GM12864 (cell line): Measurements from ENCODE around the gene ST6GALNAC5.

Experiments used
- DNase-seq: peaks from one replicate; pipeline ENCODE4 v3.0.0-alpha.2; 2011; ENCODE audit warnings: low read depth
- H3K4me3 ChIP-seq: 2 replicates; pipeline ENCODE4 v1.5.1; 2011; ENCODE audit warnings: mild to moderate bottlenecking, low read depth, low read length, control low read depth
- CTCF ChIP-seq: IDR thresholded peaks from 2 replicates; pipeline ENCODE4 v1.5.1; 2011; ENCODE audit warnings: low read depth, mild to moderate bottlenecking, moderate library complexity, low read length, control low read depth, inconsistent platforms; ENCODE audit errors: missing control alignments

ST6GALNAC5 gene

GRCh38 chr1:77039111-77039510 lies 171.8 kb downstream of the ST6GALNAC5 start:
- no peak overlapping the region for H3K4me3 ChIP-seq
- DNase-seq, result no peak
- TF ChIP-seq CTCF, result no peak

DNA sequence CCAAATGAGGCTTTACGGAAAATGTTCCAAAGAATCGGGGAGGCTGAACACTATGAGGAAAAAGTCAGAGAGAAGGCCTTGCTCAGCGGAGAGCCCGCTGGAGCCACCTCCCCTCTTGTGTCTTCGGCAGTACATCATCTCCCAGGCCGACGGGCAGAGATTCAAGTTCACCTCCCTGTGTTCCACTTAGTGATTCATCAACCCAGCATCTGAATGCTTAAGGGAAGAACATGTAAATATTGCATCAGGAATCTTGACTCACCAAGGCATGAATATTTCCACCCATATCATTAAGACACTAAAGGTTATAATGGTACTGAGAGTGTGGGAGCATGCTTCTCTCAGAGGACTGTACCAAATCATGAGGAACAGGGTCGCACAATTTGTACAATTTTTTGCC lies 172.5 kb downstream of the ST6GALNAC5 start:
- H3K4me3 ChIP-seq, result no peak overlapping the region
- DNase-seq, result no peak
- TF ChIP-seq CTCF, result no peak

DNA sequence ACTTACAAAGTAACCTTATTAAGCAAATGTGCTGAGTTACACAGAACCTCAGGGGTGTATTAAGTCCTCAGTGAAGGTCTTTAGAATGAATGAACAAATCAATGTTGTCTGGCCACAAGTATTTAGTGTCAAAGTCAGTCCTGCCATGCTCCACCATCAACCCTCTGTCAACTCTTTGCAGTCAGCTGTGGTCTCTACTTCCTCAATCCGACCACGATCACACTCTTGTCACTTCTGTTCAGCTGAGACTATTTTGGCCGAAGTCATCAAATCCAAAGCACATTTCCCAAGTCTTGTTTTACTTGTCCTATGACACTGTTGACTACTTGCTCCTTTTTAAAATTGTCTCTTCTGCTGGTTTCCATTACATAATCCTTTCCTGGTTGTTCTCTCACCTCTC lies 173.5 kb downstream of the ST6GALNAC5 start:
- no peak for DNase-seq
- no peak overlapping the region for H3K4me3 ChIP-seq
- no peak for TF ChIP-seq CTCF

- no peak for DNase-seq
- no peak overlapping the region for H3K4me3 ChIP-seq
- no peak for TF ChIP-seq CTCF
Measured at GRCh38 chr1:77044133-77044849, 177.0 kb downstream of the ST6GALNAC5 start.

GRCh38 chr1:77047575-77047974 lies 180.3 kb downstream of the ST6GALNAC5 start:
- DNase-seq, result no peak
- TF ChIP-seq CTCF, result no peak
- H3K4me3 ChIP-seq, result no peak overlapping the region

- H3K4me3 ChIP-seq, result no peak overlapping the region
- no peak for TF ChIP-seq CTCF
- DNase-seq, result no peak
Measured at GRCh38 chr1:77047978-77048614, 180.8 kb downstream of the ST6GALNAC5 start.

GRCh38 chr1:77048615-77049005 lies 181.3 kb downstream of the ST6GALNAC5 start:
- no peak for DNase-seq
- no peak for TF ChIP-seq CTCF
- H3K4me3 ChIP-seq, result no peak overlapping the region
